CD4-positive, alpha-beta T cell (primary cell): Measurements from ENCODE around the gene LCNL1. TPM values are rescaled to one million over a fixed set of nuclear protein-coding genes. Genes with fewer than 3 reads are reported as not detected.
A peak's percentile ranks its signal among the peaks of the same experiment; 100 is the strongest.

Experiments used
- ATAC-seq: fragments of 200-7000 bp; cut with Tn5 transposase; one replicate; pipeline ENCODE4 v1.10.0; 2022; ENCODE audit warnings: mild to moderate bottlenecking; ENCODE audit not compliant: poor library complexity
- CTCF ChIA-PET: fragments of 350-600 bp; sonication (Branson Sonifier 250); formaldehyde crosslinking; loops from one replicate; lab custom pipeline; 2021; ENCODE audit warnings: antibody characterized with exemption, inconsistent platforms; lab: Charles Lee
- POLR2A ChIA-PET: fragments of 350-600 bp; sonication (Branson Sonifier 250); formaldehyde crosslinking; loops from one replicate; lab custom pipeline; 2021; ENCODE audit warnings: antibody characterized with exemption, inconsistent platforms; lab: Charles Lee
- DNase-seq, 14 experiments: peaks; one replicate each; pipeline ENCODE4 v3.0.0-alpha.2; 2013 to 2020; ENCODE audit warnings: mixed read lengths in 2 of 14
- H3K27ac ChIP-seq, 2 donors: one replicate each; pipeline versions ENCODE4 v1.5.1 to v1.7.0; 2013; ENCODE audit warnings: low read length in 2 of 2, low read depth in 1 of 2, mild to moderate bottlenecking in 1 of 2
- H3K27me3 ChIP-seq, 2 experiments: 1 replicate in 1 of 2; 2 replicates in 1 of 2; pipeline versions ENCODE4 v1.6.1 to v1.7.0; 2013; ENCODE audit warnings: low read length in 2 of 2, control low read depth in 1 of 2, mild to moderate bottlenecking in 1 of 2, moderate library complexity in 1 of 2; ENCODE audit not compliant: insufficient read depth in 2 of 2, control insufficient read depth in 1 of 2
- H3K36me3 ChIP-seq: one replicate; pipeline ENCODE4 v1.6.1; 2013; ENCODE audit warnings: low read length, control low read depth; ENCODE audit not compliant: insufficient read depth
- H3K4me1 ChIP-seq: one replicate; pipeline ENCODE4 v1.6.1; 2013; ENCODE audit warnings: low read length, control low read depth; ENCODE audit not compliant: insufficient read depth
- H3K4me3 ChIP-seq: one replicate; pipeline ENCODE4 v1.5.1; 2013; ENCODE audit warnings: mild to moderate bottlenecking, low read length, moderate library complexity
- H3K9me3 ChIP-seq, 2 experiments: 1 replicate in 1 of 2; 2 replicates in 1 of 2; pipeline versions ENCODE4 v1.6.1 to v1.7.0; 2013; ENCODE audit warnings: low read length in 2 of 2, mild to moderate bottlenecking in 2 of 2, control low read depth in 1 of 2, moderate library complexity in 1 of 2; ENCODE audit not compliant: control insufficient read depth in 1 of 2, insufficient read depth in 1 of 2
- H3K27ac Mint-ChIP-seq: one replicate; pipeline ENCODE4 v1.8.0; 2020; ENCODE audit warnings: mixed read lengths
- H3K27me3 Mint-ChIP-seq: one replicate; pipeline ENCODE4 v1.8.0; 2021; ENCODE audit warnings: mixed read lengths
- H3K36me3 Mint-ChIP-seq: one replicate; pipeline ENCODE4 v1.8.0; 2021; ENCODE audit warnings: low read depth, mixed read lengths
- H3K4me1 Mint-ChIP-seq: one replicate; pipeline ENCODE4 v1.8.0; 2021; ENCODE audit warnings: low read depth, mixed read lengths
- H3K4me3 Mint-ChIP-seq: one replicate; pipeline ENCODE4 v1.8.0; 2020; ENCODE audit warnings: mild to moderate bottlenecking, mixed read lengths
- H3K9me3 Mint-ChIP-seq: one replicate; pipeline ENCODE4 v1.8.0; 2020; ENCODE audit warnings: mixed read lengths
- CTCF ChIP-seq: fragments of 200-600 bp; IDR thresholded peaks from one replicate; pipeline ENCODE4 v1.8.0; 2022; ENCODE audit warnings: antibody characterized with exemption, mild to moderate bottlenecking
- intact Hi-C, 2 experiments: fragments of 100-400 bp; cut with DNase I in 1 of 2; cut with micrococcal nuclease in 1 of 2; formaldehyde crosslinking; loops; one replicate each; pipeline versions ENCODE4 v1.15.1 to v1.9.0; 2023 to 2025; cut with DNase I, micrococcal nuclease
- total RNA-seq, 174 experiments: library from RNA in 2 of 174; stranded (reverse) in 2 of 174; gene quantifications; one replicate each; pipeline ENCODE4 v1.2.3 and lab custom pipeline; 2021 to 2026

LCNL1 gene
- total RNA-seq, 2 experiments from 2014 or later: 0.93 to 1.0 TPM

GRCh38 chr9:136956604-136957003, 26.2 kb upstream of the LCNL1 start:
- no peak overlapping the region for H3K27ac ChIP-seq
- CTCF ChIA-PET: no interaction called here
- Mint-ChIP-seq H3K9me3 (peaks cover 2% of the 10 kb centered on the region), H3K27ac (no peak overlapping the region), H3K4me3 (no peak overlapping the region), H3K36me3 (no peaks in the 10 kb centered on the region), H3K27me3 (no peaks in the 10 kb centered on the region), H3K4me1 (peaks cover 7% of the 10 kb centered on the region)
- peaks cover 0 to 3% of the 10 kb centered on the region in 2 experiments for H3K9me3 ChIP-seq
- H3K27me3 ChIP-seq: no peaks in the 10 kb centered on the region
- ATAC-seq: no peak
- DNase-seq: no peak
- POLR2A ChIA-PET: no interaction called here
- TF ChIP-seq CTCF: no peak
- no peaks in the 10 kb centered on the region for H3K36me3 ChIP-seq
- H3K4me1 ChIP-seq: peaks cover 42% of the 10 kb centered on the region
- intact Hi-C loops: loop anchor here in 1 of 2 experiments (10.0 kb wide), 1 partner anchor 832 kb away; no protein-coding TSS in a partner anchor
- H3K4me3 ChIP-seq: no peak overlapping the region

GRCh38 chr9:136957461-136957860, 25.3 kb upstream of the LCNL1 start:
- H3K4me1 ChIP-seq: peaks cover 50% of the 10 kb centered on the region
- intact Hi-C loops: loop anchor here in 1 of 2 experiments (10.0 kb wide), 1 partner anchor 833 kb away; no protein-coding TSS in a partner anchor
- DNase-seq: no peak
- H3K9me3 ChIP-seq: peaks cover 0 to 3% of the 10 kb centered on the region in 2 experiments
- no peak for ATAC-seq
- H3K27me3 ChIP-seq: no peaks in the 10 kb centered on the region
- no peak for TF ChIP-seq CTCF
- H3K27me3 Mint-ChIP-seq: no peaks in the 10 kb centered on the region
- no peak overlapping the region for H3K4me3 ChIP-seq
- H3K36me3 ChIP-seq: no peaks in the 10 kb centered on the region
- H3K27ac Mint-ChIP-seq: no peak overlapping the region
- H3K27ac ChIP-seq: no peak overlapping the region
- peaks cover 7% of the 10 kb centered on the region for H3K4me1 Mint-ChIP-seq
- POLR2A ChIA-PET: no interaction called here
- no peaks in the 10 kb centered on the region for H3K36me3 Mint-ChIP-seq
- CTCF ChIA-PET: no interaction called here
- H3K4me3 Mint-ChIP-seq: no peak overlapping the region
- H3K9me3 Mint-ChIP-seq: peaks cover 2% of the 10 kb centered on the region

GRCh38 chr9:136957901-136958300, 24.9 kb upstream of the LCNL1 start:
- Mint-ChIP-seq H3K4me3 (peak overlapping the region; percentile 20), H3K36me3 (no peaks in the 10 kb centered on the region), H3K9me3 (peaks cover 2% of the 10 kb centered on the region), H3K27me3 (no peaks in the 10 kb centered on the region), H3K4me1 (peaks cover 11% of the 10 kb centered on the region), H3K27ac (no peak overlapping the region)
- ChIA-PET POLR2A (no interaction called here), CTCF (no interaction called here)
- Histone ChIP-seq H3K4me3 (no peak overlapping the region), H3K36me3 (no peaks in the 10 kb centered on the region), H3K27me3 (no peaks in the 10 kb centered on the region), H3K9me3 (peaks cover 0 to 3% of the 10 kb centered on the region in 2 experiments), H3K27ac (no peak overlapping the region), H3K4me1 (peaks cover 55% of the 10 kb centered on the region)
- no peak for DNase-seq
- no peak for TF ChIP-seq CTCF
- intact Hi-C loops: loop anchor here in 1 of 2 experiments (10.0 kb wide), 1 partner anchor 833 kb away; no protein-coding TSS in a partner anchor
- ATAC-seq: no peak
